ENCODE results near the gene TLDC2. TPM values are rescaled to one million over a fixed set of nuclear protein-coding genes. Genes with fewer than 3 reads are reported as not detected.
"Not testable (repeated sequence)": the region's sequence is repeated elsewhere in the genome, so short reads cannot be mapped to it uniquely, and the experiment has no call there.

The TLDC2 gene
- total RNA-seq, 1 donor from 2014 or later, result not detected

DNA sequence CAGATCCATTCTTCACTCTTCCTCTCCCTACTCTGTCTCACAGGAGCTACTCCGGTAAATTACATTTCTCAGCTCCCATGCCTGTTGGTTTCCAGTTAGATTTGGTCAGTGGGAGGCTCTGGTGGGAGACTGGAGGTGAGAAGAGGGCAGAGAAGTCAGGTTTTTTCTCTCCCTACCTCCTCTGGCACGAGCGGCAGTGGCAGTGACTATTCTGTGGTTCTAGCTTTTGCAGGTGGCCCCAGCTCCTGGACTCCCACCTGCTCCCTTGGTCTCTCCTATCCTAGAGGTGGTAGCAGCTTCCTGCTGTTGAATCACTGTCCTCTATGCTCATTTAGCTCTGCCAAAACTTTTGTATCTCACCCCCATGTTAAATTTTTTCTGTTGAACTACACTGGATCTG is 17.9 kb downstream of the TLDC2 start:
- no peaks in the 10 kb centered on the region for H3K27me3 ChIP-seq
- TF ChIP-seq, protein P1, sequence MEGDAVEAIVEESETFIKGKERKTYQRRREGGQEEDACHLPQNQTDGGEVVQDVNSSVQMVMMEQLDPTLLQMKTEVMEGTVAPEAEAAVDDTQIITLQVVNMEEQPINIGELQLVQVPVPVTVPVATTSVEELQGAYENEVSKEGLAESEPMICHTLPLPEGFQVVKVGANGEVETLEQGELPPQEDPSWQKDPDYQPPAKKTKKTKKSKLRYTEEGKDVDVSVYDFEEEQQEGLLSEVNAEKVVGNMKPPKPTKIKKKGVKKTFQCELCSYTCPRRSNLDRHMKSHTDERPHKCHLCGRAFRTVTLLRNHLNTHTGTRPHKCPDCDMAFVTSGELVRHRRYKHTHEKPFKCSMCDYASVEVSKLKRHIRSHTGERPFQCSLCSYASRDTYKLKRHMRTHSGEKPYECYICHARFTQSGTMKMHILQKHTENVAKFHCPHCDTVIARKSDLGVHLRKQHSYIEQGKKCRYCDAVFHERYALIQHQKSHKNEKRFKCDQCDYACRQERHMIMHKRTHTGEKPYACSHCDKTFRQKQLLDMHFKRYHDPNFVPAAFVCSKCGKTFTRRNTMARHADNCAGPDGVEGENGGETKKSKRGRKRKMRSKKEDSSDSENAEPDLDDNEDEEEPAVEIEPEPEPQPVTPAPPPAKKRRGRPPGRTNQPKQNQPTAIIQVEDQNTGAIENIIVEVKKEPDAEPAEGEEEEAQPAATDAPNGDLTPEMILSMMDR (IDR thresholded peaks at IDR 0.05), result no peak
- H3K4me1 ChIP-seq, result no peaks in the 10 kb centered on the region
- intact Hi-C loops (cut with DNase I), result no loop called here
- no peak overlapping the region for H3K27ac ChIP-seq
- peaks cover 20 to 89% of the 10 kb centered on the region in 2 donors for H3K36me3 ChIP-seq
- no peak overlapping the region for H3K4me3 ChIP-seq
- no peaks in the 10 kb centered on the region for H3K9me3 ChIP-seq
- no peak for DNase-seq (ENCODE audit: low spot score in 2 of 2)

DNA sequence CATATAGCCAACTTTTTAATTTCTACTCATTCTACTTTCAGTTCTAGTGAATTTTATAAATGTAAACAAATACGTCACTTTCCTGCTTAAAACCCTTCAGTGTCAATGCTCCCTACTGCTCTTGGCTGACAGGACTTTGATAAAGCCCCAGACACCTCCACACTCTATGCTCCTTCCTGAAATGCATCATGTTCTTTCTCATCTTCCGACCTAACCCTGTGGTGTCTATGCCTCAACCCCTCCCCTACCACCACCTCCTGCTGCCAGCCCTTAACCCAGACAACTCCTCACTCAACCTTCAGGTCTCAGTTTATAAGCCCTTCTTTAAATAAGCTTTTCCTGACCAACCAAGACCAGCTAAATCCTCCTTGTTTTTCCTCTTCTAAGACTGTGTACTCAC is 19.1 kb downstream of the TLDC2 start:
- DNase-seq (ENCODE audit: low spot score in 2 of 2), result no peak
- H3K4me1 ChIP-seq, result no peaks in the 10 kb centered on the region
- intact Hi-C loops (cut with DNase I), result no loop called here
- H3K27ac ChIP-seq, result no peak overlapping the region
- H3K9me3 ChIP-seq, result no peaks in the 10 kb centered on the region
- peaks cover 20 to 89% of the 10 kb centered on the region in 2 donors for H3K36me3 ChIP-seq
- no peak overlapping the region for H3K4me3 ChIP-seq
- no peaks in the 10 kb centered on the region for H3K27me3 ChIP-seq
- TF ChIP-seq, protein P1 (IDR thresholded peaks at IDR 0.05), result no peak

DNA sequence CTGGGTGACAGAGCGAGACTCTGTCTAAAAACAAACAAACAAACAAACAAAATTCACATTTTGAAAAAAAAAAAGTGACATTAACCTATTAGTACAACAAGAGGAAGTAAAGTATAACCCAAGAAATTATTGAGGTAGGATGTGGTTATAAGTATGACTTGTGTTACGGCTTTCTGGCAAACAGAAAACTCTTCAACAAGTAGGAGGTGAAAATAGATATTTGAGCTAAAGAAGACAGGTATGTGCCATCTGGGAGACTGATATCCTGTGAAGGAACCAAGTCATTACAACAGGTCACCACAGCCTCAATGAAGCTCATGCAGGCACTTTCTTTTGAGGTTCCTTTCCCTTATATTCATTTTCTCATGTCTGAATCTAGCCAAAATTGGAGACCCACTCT is 28.8 kb downstream of the TLDC2 start:
- H3K9me3 ChIP-seq, result no peaks in the 10 kb centered on the region
- peaks cover 63 to 83% of the 10 kb centered on the region in 2 donors for H3K36me3 ChIP-seq
- H3K27me3 ChIP-seq, result no peaks in the 10 kb centered on the region
- DNase-seq (ENCODE audit: low spot score in 2 of 2), result no peak
- intact Hi-C loops (cut with DNase I), result no loop called here
- H3K27ac ChIP-seq, result no peak overlapping the region
- TF ChIP-seq, protein P1 (IDR thresholded peaks at IDR 0.05), result no peak
- no peak overlapping the region for H3K4me3 ChIP-seq
- no peaks in the 10 kb centered on the region for H3K4me1 ChIP-seq

- H3K4me1 ChIP-seq; H3K27me3 ChIP-seq; H3K27ac ChIP-seq; DNase-seq (ENCODE audit: low spot score in 2 of 2); H3K4me3 ChIP-seq; H3K9me3 ChIP-seq; intact Hi-C loops (cut with DNase I): not testable (repeated sequence)
- peaks cover 67 to 82% of the 10 kb centered on the region in 2 donors for H3K36me3 ChIP-seq
These were observed 29.6 kb downstream of the TLDC2 start for GRCh38 chr20:36905566-36905965.

DNA sequence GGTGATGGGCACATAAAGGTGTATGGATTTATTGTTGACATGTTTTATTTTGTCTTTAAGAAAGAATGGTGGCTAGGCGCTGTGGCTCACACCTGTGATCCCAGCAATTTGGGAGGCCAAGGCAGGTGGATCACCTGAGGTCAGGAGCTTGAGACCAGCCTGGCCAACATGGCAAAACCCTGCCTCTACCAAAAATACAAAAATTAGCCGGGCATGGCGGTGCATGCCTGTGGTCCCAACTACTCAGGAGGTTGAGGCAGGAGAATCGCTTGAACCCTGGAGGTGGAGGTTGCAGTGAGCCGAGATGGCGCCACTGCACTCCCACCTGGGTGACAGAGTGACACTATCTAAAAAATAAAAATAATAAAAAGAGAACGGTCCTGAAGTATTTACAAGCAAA is 30.1 kb downstream of the TLDC2 start:
- H3K4me1 ChIP-seq; H3K27me3 ChIP-seq; intact Hi-C loops (cut with DNase I); H3K27ac ChIP-seq; H3K4me3 ChIP-seq; H3K9me3 ChIP-seq: not testable (repeated sequence)
- H3K36me3 ChIP-seq, result peaks cover 70 to 82% of the 10 kb centered on the region in 2 donors
- peak in 1 of 2 donors; percentile 39 for DNase-seq (ENCODE audit: low spot score in 2 of 2)

GRCh38 chr20:36908603-36909002 is 32.7 kb downstream of the TLDC2 start:
- TF ChIP-seq, protein P1 (IDR thresholded peaks at IDR 0.05), result no peak
- no peak overlapping the region for H3K27ac ChIP-seq
- no peak overlapping the region for H3K4me3 ChIP-seq
- no peaks in the 10 kb centered on the region for H3K27me3 ChIP-seq
- H3K36me3 ChIP-seq, result peaks cover 55 to 73% of the 10 kb centered on the region in 2 donors
- DNase-seq (ENCODE audit: low spot score in 2 of 2), result no peak
- intact Hi-C loops (cut with DNase I), result no loop called here
- H3K4me1 ChIP-seq, result no peaks in the 10 kb centered on the region
- no peaks in the 10 kb centered on the region for H3K9me3 ChIP-seq

DNA sequence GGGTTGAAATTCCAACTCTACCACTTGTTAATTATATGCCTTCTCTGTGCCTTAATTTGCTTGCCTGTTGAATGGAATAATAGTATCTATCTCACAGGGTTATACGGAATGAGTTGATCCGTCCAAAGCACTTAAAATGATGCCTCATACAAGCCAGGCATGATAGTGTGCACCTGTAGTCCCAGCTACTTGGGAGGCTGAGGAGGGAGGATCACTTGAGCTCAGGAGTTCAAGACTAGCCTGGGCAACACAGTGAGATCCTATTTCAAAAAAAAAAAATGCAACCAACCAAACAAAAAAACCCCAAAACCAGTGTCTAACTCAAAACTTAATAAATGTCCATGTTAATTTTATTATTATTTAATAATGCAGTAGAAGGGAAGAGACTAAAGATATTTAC is 40.3 kb downstream of the TLDC2 start:
- no peaks in the 10 kb centered on the region for H3K27me3 ChIP-seq

More for the DNA sequence above, 40.3 kb downstream of the TLDC2 start:
- Histone ChIP-seq H3K36me3 (peaks cover 35 to 74% of the 10 kb centered on the region in 2 donors), H3K9me3 (no peaks in the 10 kb centered on the region), H3K27ac (no peak overlapping the region), H3K4me1 (no peaks in the 10 kb centered on the region), H3K4me3 (no peak overlapping the region)
- DNase-seq (ENCODE audit: low spot score in 2 of 2), result no peak
- TF ChIP-seq, protein P1 (IDR thresholded peaks at IDR 0.05), result no peak
- intact Hi-C loops (cut with DNase I), result no loop called here
